ENCODE results near the gene SLITRK6.

DNA sequence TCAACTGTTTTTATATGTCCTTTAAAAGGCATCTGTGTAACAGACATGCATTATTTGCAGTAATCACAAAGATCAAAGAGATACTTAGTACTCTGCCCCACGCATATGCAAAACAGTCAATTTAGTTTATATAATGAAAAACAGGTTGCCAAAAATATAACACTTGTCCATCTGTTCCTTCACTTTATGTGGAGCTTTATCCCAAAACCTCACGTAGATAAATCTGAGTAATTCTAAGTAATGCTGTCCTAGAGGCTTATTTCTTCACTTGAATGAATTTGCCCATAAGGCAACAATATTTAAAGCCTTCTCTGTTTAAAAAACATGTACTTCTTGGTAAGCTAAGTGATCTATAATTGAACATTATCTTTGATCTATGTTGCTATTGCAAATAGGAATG, 20.3 kb upstream of the SLITRK6 start:
- TF ChIP-seq, protein P1, sequence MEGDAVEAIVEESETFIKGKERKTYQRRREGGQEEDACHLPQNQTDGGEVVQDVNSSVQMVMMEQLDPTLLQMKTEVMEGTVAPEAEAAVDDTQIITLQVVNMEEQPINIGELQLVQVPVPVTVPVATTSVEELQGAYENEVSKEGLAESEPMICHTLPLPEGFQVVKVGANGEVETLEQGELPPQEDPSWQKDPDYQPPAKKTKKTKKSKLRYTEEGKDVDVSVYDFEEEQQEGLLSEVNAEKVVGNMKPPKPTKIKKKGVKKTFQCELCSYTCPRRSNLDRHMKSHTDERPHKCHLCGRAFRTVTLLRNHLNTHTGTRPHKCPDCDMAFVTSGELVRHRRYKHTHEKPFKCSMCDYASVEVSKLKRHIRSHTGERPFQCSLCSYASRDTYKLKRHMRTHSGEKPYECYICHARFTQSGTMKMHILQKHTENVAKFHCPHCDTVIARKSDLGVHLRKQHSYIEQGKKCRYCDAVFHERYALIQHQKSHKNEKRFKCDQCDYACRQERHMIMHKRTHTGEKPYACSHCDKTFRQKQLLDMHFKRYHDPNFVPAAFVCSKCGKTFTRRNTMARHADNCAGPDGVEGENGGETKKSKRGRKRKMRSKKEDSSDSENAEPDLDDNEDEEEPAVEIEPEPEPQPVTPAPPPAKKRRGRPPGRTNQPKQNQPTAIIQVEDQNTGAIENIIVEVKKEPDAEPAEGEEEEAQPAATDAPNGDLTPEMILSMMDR (IDR thresholded peaks at IDR 0.05; ENCODE audit: poor library complexity, severe bottlenecking), result no peak
- TF ChIP-seq SMC3 (conservative IDR thresholded peaks at IDR 0.05; ENCODE audit: poor library complexity), result no peak
- TF ChIP-seq EZH2 (IDR thresholded peaks at IDR 0.05; ENCODE audit: borderline replicate concordance, insufficient read depth, low read length, poor library complexity, severe bottlenecking), result no peak
- no peak for TF ChIP-seq POLR2AphosphoS5 (IDR thresholded peaks at IDR 0.05)
- no peak for TF ChIP-seq TAF1 (IDR thresholded peaks at IDR 0.05; ENCODE audit: low read depth)
- no peak for TF ChIP-seq MXI1 (conservative IDR thresholded peaks at IDR 0.05; ENCODE audit: poor library complexity, severe bottlenecking)
- TF ChIP-seq RAD21 (conservative IDR thresholded peaks at IDR 0.05), result no peak

Data from neural cell (in vitro differentiated cells).